H1 (cell line): Measurements from ENCODE around the gene HIBADH. TPM values are rescaled to one million over a fixed set of nuclear protein-coding genes. Genes with fewer than 3 reads are reported as not detected.

Experiments used
- CTCF ChIA-PET: fragments of 300-600 bp; sonication (Branson Sonifier 250); formaldehyde crosslinking; loops from one replicate; lab custom pipeline; 2021; ENCODE audit not compliant: partially characterized antibody; lab: Charles Lee
- POLR2A ChIA-PET: fragments of 300-600 bp; sonication (Branson Sonifier 250); formaldehyde crosslinking; loops from one replicate; lab custom pipeline; 2021; ENCODE audit warnings: inconsistent platforms; ENCODE audit not compliant: partially characterized antibody; lab: Charles Lee
- DNase-seq, 2 experiments: peaks; one replicate each; pipeline versions ENCODE4 v3.0.0 to v3.0.0-alpha.2; 2010 to 2022; ENCODE audit warnings: low spot score in 2 of 2, low read depth in 1 of 2, mixed read lengths in 1 of 2
- FAIRE-seq: peaks from 2 replicates; lab custom pipeline; 2011; peaks lifted over from hg19 to GRCh38; lab: Jason Lieb, UNC
- H2AFZ ChIP-seq: 2 replicates; pipeline ENCODE4 v1.8.1; 2012; ENCODE audit warnings: low read length, inconsistent platforms
- H2AK5ac ChIP-seq: 2 replicates; pipeline ENCODE4 v1.6.1; 2013; ENCODE audit warnings: low read depth, low read length
- H2BK120ac ChIP-seq: replicated peaks from 2 replicates; pipeline ENCODE3; 2013; ENCODE audit warnings: low read depth, low read length, inconsistent platforms
- H2BK12ac ChIP-seq: 2 replicates; pipeline ENCODE4 v1.6.1; 2013; ENCODE audit warnings: low read depth, low read length
- H2BK15ac ChIP-seq: 2 replicates; pipeline ENCODE4 v1.6.1; 2013; ENCODE audit warnings: low read length
- H2BK20ac ChIP-seq: 2 replicates; pipeline ENCODE4 v1.6.1; 2013; ENCODE audit warnings: low read length
- H2BK5ac ChIP-seq: 2 replicates; pipeline ENCODE4 v1.6.1; 2013; ENCODE audit warnings: low read depth, low read length
- H3K14ac ChIP-seq: 2 replicates; pipeline ENCODE4 v1.6.1; 2013; ENCODE audit warnings: inconsistent platforms; ENCODE audit not compliant: insufficient read length
- H3K18ac ChIP-seq: 2 replicates; pipeline ENCODE4 v1.6.1; 2013; ENCODE audit warnings: low read length; ENCODE audit errors: extremely low read depth
- H3K23ac ChIP-seq: 2 replicates; pipeline ENCODE4 v1.6.1; 2013; ENCODE audit warnings: inconsistent platforms; ENCODE audit not compliant: insufficient read length
- H3K23me2 ChIP-seq: 2 replicates; pipeline ENCODE4 v1.6.1; 2013; ENCODE audit warnings: low read depth, low read length
- H3K27ac ChIP-seq: 2 replicates; pipeline ENCODE4 v1.6.1; 2011; ENCODE audit warnings: low read depth, low read length, inconsistent platforms
- H3K27me3 ChIP-seq, 4 experiments: replicated peaks in 1 of 4; 1 replicate in 1 of 4; 2 replicates in 3 of 4; pipeline versions ENCODE4 v1.6.1 to v1.8.1; 2011 to 2013; ENCODE audit warnings: low read length in 3 of 4, mild to moderate bottlenecking in 3 of 4, inconsistent platforms in 2 of 4, mixed read lengths in 2 of 4, moderate library complexity in 1 of 4; ENCODE audit not compliant: control insufficient read depth in 3 of 4, insufficient read depth in 3 of 4; ENCODE audit errors: extremely low read depth in 1 of 4
- H3K36me3 ChIP-seq, 4 experiments: 2 replicates each; pipeline versions ENCODE4 v1.6.1 to v1.8.1; 2011 to 2013; ENCODE audit warnings: mild to moderate bottlenecking in 4 of 4, low read length in 3 of 4, moderate library complexity in 2 of 4, control low read depth in 1 of 4, inconsistent platforms in 1 of 4; ENCODE audit not compliant: insufficient read depth in 4 of 4, control insufficient read depth in 2 of 4
- H3K4ac ChIP-seq: replicated peaks from 2 replicates; pipeline ENCODE3; 2013; ENCODE audit warnings: low read length, low read depth, mixed read lengths, inconsistent platforms; ENCODE audit not compliant: insufficient read length
- H3K4me1 ChIP-seq, 4 experiments: replicated peaks in 1 of 4; 1 replicate in 1 of 4; 2 replicates in 3 of 4; pipeline versions ENCODE4 v1.6.1 to v1.8.1; 2011 to 2013; ENCODE audit warnings: low read length in 3 of 4, inconsistent platforms in 2 of 4, mixed read lengths in 1 of 4; ENCODE audit not compliant: insufficient read depth in 4 of 4, control insufficient read depth in 3 of 4
- H3K4me2 ChIP-seq, 2 experiments: 2 replicates each; pipeline versions ENCODE4 v1.6.1 to v1.8.1; 2011 to 2013; ENCODE audit warnings: low read depth in 2 of 2, low read length in 2 of 2, control low read depth in 1 of 2, inconsistent platforms in 1 of 2, mild to moderate bottlenecking in 1 of 2; ENCODE audit not compliant: insufficient read depth in 1 of 2
- H3K4me3 ChIP-seq, 4 experiments: fragments of 200-600, 300-600 bp in 1 of 4; sonication (generic), shearing (Covaris generic), sonication (Bioruptor Twin) in 1 of 4; 2 replicates each; pipeline versions ENCODE4 v1.5.1 to v1.8.1; 2011 to 2016; ENCODE audit warnings: low read length in 4 of 4, low read depth in 3 of 4, control low read depth in 2 of 4, inconsistent platforms in 2 of 4, mild to moderate bottlenecking in 2 of 4, mixed read lengths in 1 of 4, moderate library complexity in 1 of 4; ENCODE audit not compliant: insufficient read depth in 2 of 4; ENCODE audit errors: extremely low read depth in 1 of 4
- H3K56ac ChIP-seq: replicated peaks from 2 replicates; pipeline ENCODE3; 2013; ENCODE audit warnings: low read depth, mild to moderate bottlenecking, mixed read lengths, low read length, inconsistent platforms; ENCODE audit not compliant: insufficient read length
- H3K79me1 ChIP-seq: 2 replicates; pipeline ENCODE4 v1.6.1; 2013; ENCODE audit warnings: low read depth, low read length, control low read depth
- H3K79me2 ChIP-seq, 2 experiments: 2 replicates each; pipeline versions ENCODE4 v1.6.1 to v1.8.1; 2012 to 2013; ENCODE audit warnings: low read length in 2 of 2, mild to moderate bottlenecking in 2 of 2, inconsistent platforms in 1 of 2; ENCODE audit not compliant: insufficient read depth in 2 of 2, control insufficient read depth in 1 of 2
- H3K9ac ChIP-seq, 4 experiments: replicated peaks in 1 of 4; 1 replicate in 1 of 4; 2 replicates in 3 of 4; pipeline versions ENCODE4 v1.6.1 to v1.8.1; 2011 to 2013; ENCODE audit warnings: low read depth in 3 of 4, low read length in 3 of 4, control low read depth in 2 of 4, mild to moderate bottlenecking in 2 of 4, moderate library complexity in 2 of 4, inconsistent platforms in 1 of 4; ENCODE audit errors: extremely low read depth in 1 of 4
- H3K9me3 ChIP-seq, 2 experiments: 2 replicates each; pipeline versions ENCODE4 v1.6.1 to v1.8.1; 2012 to 2013; ENCODE audit warnings: mild to moderate bottlenecking in 2 of 2, moderate library complexity in 2 of 2, control low read depth in 1 of 2, inconsistent platforms in 1 of 2, low read depth in 1 of 2, low read length in 1 of 2, mixed read lengths in 1 of 2; ENCODE audit not compliant: insufficient read depth in 2 of 2
- H4K20me1 ChIP-seq, 2 experiments: replicated peaks in 1 of 2; 2 replicates each; pipeline versions ENCODE3 to v1.8.1; 2011 to 2013; ENCODE audit warnings: inconsistent platforms in 2 of 2, low read length in 2 of 2, mild to moderate bottlenecking in 1 of 2; ENCODE audit not compliant: insufficient read depth in 2 of 2, control insufficient read depth in 1 of 2
- H4K5ac ChIP-seq: 2 replicates; pipeline ENCODE4 v1.6.1; 2013; ENCODE audit warnings: low read length, low read depth, mixed read lengths, inconsistent platforms; ENCODE audit not compliant: insufficient read length
- H4K8ac ChIP-seq: 2 replicates; pipeline ENCODE4 v1.8.0; 2013; ENCODE audit warnings: mild to moderate bottlenecking, moderate library complexity, low read length, inconsistent platforms; ENCODE audit not compliant: insufficient read depth; ENCODE audit errors: extremely low read depth
- H4K91ac ChIP-seq: replicated peaks from 2 replicates; pipeline ENCODE3; 2013; ENCODE audit warnings: low read length, mixed read lengths, inconsistent platforms; ENCODE audit not compliant: insufficient read length
- FOSL1 ChIP-seq: IDR thresholded peaks from 2 replicates; pipeline ENCODE4 v1.6.1; 2011; ENCODE audit warnings: mild to moderate bottlenecking, low read depth, low read length, moderate library complexity; ENCODE audit not compliant: insufficient read depth
- TEAD4 ChIP-seq: IDR thresholded peaks from 2 replicates; pipeline ENCODE4 v1.6.1; 2012; ENCODE audit warnings: low read depth, low read length, inconsistent platforms, mixed read lengths
- WGBS, 2 experiments: shearing (Covaris generic) in 1 of 2; methylation state at CpG; one replicate each; pipeline versions ENCODE4 v1.1.6 to v1.1.7; 2013 to 2015; ENCODE audit warnings: low lambda C conversion rate in 2 of 2, mixed read lengths in 2 of 2, inconsistent platforms in 1 of 2, low coverage in 1 of 2, missing lambda C conversion rate in 1 of 2; ENCODE audit not compliant: insufficient replicate concordance in 2 of 2, insufficient coverage in 1 of 2, insufficient read length in 1 of 2; ENCODE audit errors: extremely low coverage in 1 of 2, missing lambda C conversion rate in 1 of 2; 5-methylcytosine and 5-hydroxymethylcytosine counted together
- polyA plus RNA-seq, 7 experiments: library from polyadenylated mRNA; depleted of rRNA in 3 of 7; stranded (reverse) in 5 of 7; unstranded in 2 of 7; fragments of >200 nt in 5 of 7; fragments of 200-250 nt in 2 of 7; gene quantifications; 1 replicate in 5 of 7; 2 replicates in 1 of 7; 4 replicates in 1 of 7; pipeline versions ENCODE4 v1.2.1 to v1.2.3, GENCODE V29; 2011 to 2013; ENCODE audit warnings: missing spikeins in 2 of 7, mixed read lengths in 2 of 7
- total RNA-seq: library from RNA; stranded (reverse); fragmentation: NEBNext Ultra II Directional; extraction: Animal tissue kit (Norgen Biotek cat#: 25700); gene quantifications from 2 replicates; pipeline ENCODE4 v1.2.1, GENCODE V29; 2021

HIBADH gene
- total and polyA plus RNA-seq, 2 of the 8 experiments (the other 6 are each of a cell fraction or from before 2014, with no cell fraction given): 30.1 to 39.5 TPM

- Histone ChIP-seq H3K14ac (no peak overlapping the region), H3K18ac (no peak overlapping the region), H2BK15ac (no peak overlapping the region), H3K23ac (no peak overlapping the region), H2BK12ac (no peak overlapping the region), H3K27me3 (no peaks in the 10 kb centered on the region), H3K4me2 (no peak overlapping the region), H3K4me3 (no peak overlapping the region), H3K4ac (no peak overlapping the region), H2AFZ (no peak overlapping the region), H3K9ac (no peak overlapping the region), H2BK120ac (no peak overlapping the region), H3K79me1 (no peaks in the 10 kb centered on the region; the same call in none of the 2 replicates), H4K20me1 (no peaks in the 10 kb centered on the region), H3K79me2 (peaks cover 0 to 8% of the 10 kb centered on the region in 2 experiments; a peak in 1 of 4 replicates), H2BK20ac (no peak overlapping the region), H2AK5ac (no peak overlapping the region), H2BK5ac (no peak overlapping the region), H3K4me1 (peaks cover 0 to 4% (median 0%) of the 10 kb centered on the region in 4 experiments; a peak in 1 of 7 replicates), H3K9me3 (no peaks in the 10 kb centered on the region), H4K8ac (no peak overlapping the region), H3K23me2 (no peaks in the 10 kb centered on the region), H3K27ac (no peak overlapping the region), H4K91ac (no peak overlapping the region), H3K56ac (no peak overlapping the region), H4K5ac (no peak overlapping the region), H3K36me3 (peaks cover 0 to 5% (median 0%) of the 10 kb centered on the region in 4 experiments; a peak in 3 of 8 replicates)
- ChIA-PET POLR2A (no interaction called here), CTCF (no interaction called here)
- no peak for TF ChIP-seq FOSL1
- TF ChIP-seq TEAD4: no peak
- DNase-seq: no peak
- 89% methylated on average over 6 of the region's 6 CpGs; no CpG with 5 or more reads in 1 of the 2 experiments for WGBS, 2 experiments
- FAIRE-seq: no peak
These were observed 22.8 kb downstream of the HIBADH start for GRCh38 chr7:27639851-27640250.
